HUES48 (cell line): ENCODE measurements around the gene DDAH1.

Experiments used
- H3K27ac ChIP-seq: one replicate; pipeline ENCODE4 v1.7.0; 2013; ENCODE audit warnings: low read depth, low read length, inconsistent platforms
- H3K27me3 ChIP-seq: 2 replicates; pipeline ENCODE4 v1.6.1; 2013; ENCODE audit warnings: mild to moderate bottlenecking, low read length; ENCODE audit not compliant: control insufficient read depth, insufficient read depth
- H3K36me3 ChIP-seq: 2 replicates; pipeline ENCODE4 v1.6.1; 2013; ENCODE audit warnings: low read length; ENCODE audit not compliant: control insufficient read depth, insufficient read depth
- H3K4me1 ChIP-seq: 2 replicates; pipeline ENCODE4 v1.6.1; 2013; ENCODE audit warnings: mild to moderate bottlenecking, low read length; ENCODE audit not compliant: control insufficient read depth, insufficient read depth
- H3K4me3 ChIP-seq: 2 replicates; pipeline ENCODE4 v1.5.1; 2013; ENCODE audit warnings: mild to moderate bottlenecking, low read depth, low read length
- H3K9ac ChIP-seq: 2 replicates; pipeline ENCODE4 v1.6.1; 2013; ENCODE audit warnings: mild to moderate bottlenecking, low read depth, low read length, moderate library complexity
- H3K9me3 ChIP-seq: 2 replicates; pipeline ENCODE4 v1.6.1; 2013; ENCODE audit warnings: low read length; ENCODE audit not compliant: control insufficient read depth, insufficient read depth

Gene DDAH1

DNA sequence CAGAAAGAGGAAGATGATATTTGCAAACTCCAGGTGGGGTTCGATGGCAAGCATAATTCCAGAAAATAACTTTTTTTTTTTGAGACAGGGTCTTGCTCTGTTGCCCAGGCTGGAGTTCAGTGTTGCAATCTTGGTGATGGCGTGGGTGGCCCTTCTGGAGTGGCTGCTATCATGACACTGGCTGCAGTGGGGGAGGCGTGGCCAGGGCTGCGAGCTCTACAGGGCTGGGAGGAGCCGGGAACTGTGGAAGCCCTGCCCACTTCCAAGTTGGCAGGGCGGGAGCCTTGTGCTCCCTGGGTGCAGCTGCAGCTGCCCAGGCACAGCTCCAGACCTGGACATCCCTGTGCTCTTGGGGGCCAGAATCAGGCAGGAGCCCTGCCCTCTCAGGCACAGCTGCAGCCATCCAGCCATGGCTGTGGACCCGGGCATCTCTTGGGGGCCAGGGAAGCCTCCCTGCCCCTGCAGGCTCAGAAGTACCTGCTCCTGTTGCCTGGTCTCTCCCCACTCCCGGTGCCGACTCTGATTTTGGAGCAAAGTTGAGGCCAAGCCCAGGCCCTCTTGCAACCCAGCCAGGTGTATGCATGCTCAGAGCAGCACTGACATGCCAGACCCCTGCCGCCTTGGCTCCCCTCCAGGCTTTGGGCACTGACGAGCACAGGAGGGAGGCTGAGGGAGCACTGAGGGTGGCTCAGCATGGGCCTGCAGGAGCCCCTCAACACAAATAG lies 181.3 kb downstream of the DDAH1 start:
- Histone ChIP-seq H3K27ac (no peak overlapping the region), H3K9ac (no peak overlapping the region), H3K36me3 (no peaks in the 10 kb centered on the region), H3K9me3 (no peaks in the 10 kb centered on the region), H3K4me3 (no peak overlapping the region), H3K27me3 (no peaks in the 10 kb centered on the region), H3K4me1 (peaks cover 12% of the 10 kb centered on the region)

DNA sequence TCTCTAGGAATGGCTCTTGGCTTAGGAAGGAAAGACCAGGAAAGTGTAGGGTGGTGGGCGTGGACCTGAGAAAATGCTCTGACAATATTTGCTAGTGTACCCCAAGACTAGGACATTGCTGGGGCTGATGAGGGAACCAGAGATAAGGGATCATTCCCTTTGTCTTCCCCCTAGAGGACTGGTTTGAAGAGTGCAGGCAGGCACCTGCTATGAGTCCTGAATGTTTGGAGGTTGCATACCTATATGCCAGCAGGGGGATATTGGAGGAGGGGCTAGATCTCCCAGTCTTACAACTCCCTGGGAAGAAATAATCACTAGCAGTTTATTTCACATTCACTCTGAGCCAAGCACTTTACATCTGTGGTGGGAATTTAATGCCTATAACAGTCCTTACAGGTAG lies 182.5 kb downstream of the DDAH1 start:
- Histone ChIP-seq H3K9ac (no peak overlapping the region), H3K9me3 (no peaks in the 10 kb centered on the region), H3K4me3 (no peak overlapping the region), H3K36me3 (no peaks in the 10 kb centered on the region), H3K27ac (no peak overlapping the region), H3K4me1 (peaks cover 12% of the 10 kb centered on the region), H3K27me3 (no peaks in the 10 kb centered on the region)

DNA sequence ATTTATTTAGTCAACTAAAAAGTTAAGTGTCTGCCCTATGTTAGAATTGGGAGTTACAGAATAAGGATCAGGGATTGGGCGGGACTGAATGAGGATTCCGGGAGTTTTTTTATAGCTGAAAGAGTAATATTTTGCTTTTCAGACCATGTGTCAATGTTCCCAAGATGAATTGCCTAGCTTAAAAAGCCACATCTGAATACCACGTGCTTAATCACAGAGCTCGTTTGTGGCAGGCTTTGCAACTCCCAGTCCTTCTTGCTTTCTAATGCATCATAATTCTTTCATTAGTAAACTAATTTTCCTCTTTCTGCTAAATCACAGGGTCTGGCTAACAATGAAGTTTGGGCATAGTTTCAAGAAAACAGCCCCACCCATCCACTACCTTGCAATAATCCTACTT lies 184.3 kb downstream of the DDAH1 start:
- no peak overlapping the region for H3K27ac ChIP-seq
- H3K9me3 ChIP-seq: no peaks in the 10 kb centered on the region
- no peak overlapping the region for H3K4me3 ChIP-seq
- H3K36me3 ChIP-seq: no peaks in the 10 kb centered on the region
- H3K27me3 ChIP-seq: no peaks in the 10 kb centered on the region
- H3K4me1 ChIP-seq: peaks cover 12% of the 10 kb centered on the region
- no peak overlapping the region for H3K9ac ChIP-seq

DNA sequence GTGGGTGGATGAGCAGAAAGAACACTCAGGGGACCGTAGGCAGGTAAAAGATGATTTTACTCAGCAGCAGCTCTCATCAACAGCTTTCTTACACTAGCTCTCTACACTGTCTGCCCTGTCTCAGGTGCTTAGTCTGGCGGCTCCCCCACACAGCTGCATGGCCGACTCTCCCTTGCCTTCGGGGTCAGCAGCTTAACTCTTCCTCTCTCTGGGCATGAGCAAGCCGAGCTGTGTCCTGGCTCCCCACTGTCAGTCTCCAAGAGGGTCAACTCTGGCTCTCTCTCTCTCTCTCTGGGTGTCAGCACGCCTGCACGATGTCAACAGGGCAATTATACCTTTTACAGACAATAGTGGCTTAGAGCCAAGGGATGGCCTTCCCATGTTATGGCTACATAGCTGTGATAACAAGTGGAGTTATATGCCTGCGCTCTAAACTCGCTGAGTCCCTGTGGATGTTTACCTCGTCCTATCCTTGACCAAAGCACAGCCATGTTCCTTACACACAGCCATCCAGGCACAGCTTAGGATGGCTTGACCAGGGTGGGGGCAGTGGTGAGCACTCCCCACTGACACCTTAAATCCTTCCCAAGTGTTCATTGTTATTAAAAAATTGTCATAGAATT lies 185.4 kb downstream of the DDAH1 start:
- Histone ChIP-seq H3K4me3 (no peak overlapping the region), H3K9me3 (no peaks in the 10 kb centered on the region), H3K36me3 (no peaks in the 10 kb centered on the region), H3K27ac (no peak overlapping the region), H3K27me3 (no peaks in the 10 kb centered on the region), H3K4me1 (peaks cover 18% of the 10 kb centered on the region), H3K9ac (no peak overlapping the region)

DNA sequence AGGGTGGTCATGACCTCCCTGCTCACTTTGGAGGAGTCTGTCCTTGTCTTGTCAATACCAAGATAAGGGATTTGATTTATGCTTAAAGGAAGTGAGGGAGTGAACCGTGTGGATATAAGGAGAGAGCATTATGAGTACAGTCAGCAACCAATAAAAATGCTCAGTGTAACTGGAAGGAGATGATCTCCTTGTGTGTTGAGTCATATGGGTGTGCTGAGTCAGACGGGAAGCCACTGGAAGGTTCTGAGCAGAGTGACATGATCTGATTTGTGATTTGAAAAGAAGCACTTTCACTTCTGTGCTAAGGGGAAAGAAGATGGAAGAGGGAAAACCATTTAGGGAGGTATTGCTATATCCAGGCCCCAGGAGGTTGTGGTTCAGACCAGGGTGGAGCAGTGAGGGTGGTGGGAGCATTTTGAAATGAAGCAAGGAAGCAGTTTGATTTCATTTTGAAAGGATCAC lies 186.1 kb downstream of the DDAH1 start:
- Histone ChIP-seq H3K4me1 (peaks cover 24% of the 10 kb centered on the region), H3K9me3 (no peaks in the 10 kb centered on the region), H3K27ac (no peak overlapping the region), H3K9ac (no peak overlapping the region), H3K27me3 (no peaks in the 10 kb centered on the region), H3K4me3 (no peak overlapping the region), H3K36me3 (no peaks in the 10 kb centered on the region)

DNA sequence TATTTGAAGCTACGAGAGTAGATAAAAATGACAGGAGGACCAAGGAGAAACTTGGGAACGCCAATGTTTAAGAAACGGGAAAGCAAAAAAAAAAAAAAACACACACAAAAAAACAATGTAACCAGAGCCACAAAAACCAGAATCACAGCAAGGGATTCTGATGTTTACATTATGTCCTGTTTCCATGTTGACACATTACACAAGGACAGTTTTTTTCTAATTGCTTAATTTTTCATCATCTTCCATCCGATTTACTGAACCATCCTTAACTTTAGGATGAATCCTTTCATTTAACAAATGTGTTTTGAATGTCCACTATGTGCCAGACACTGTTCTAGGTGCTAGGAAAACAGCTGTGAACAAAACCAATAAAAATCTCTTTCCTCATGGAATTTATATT lies 187.2 kb downstream of the DDAH1 start:
- no peak overlapping the region for H3K4me3 ChIP-seq
- H3K27ac ChIP-seq: no peak overlapping the region
- peaks cover 24% of the 10 kb centered on the region for H3K4me1 ChIP-seq
- no peak overlapping the region for H3K9ac ChIP-seq
- H3K36me3 ChIP-seq: peaks cover 3% of the 10 kb centered on the region; the same call in 1 of the 2 replicates
- no peaks in the 10 kb centered on the region for H3K9me3 ChIP-seq
- H3K27me3 ChIP-seq: no peaks in the 10 kb centered on the region

DNA sequence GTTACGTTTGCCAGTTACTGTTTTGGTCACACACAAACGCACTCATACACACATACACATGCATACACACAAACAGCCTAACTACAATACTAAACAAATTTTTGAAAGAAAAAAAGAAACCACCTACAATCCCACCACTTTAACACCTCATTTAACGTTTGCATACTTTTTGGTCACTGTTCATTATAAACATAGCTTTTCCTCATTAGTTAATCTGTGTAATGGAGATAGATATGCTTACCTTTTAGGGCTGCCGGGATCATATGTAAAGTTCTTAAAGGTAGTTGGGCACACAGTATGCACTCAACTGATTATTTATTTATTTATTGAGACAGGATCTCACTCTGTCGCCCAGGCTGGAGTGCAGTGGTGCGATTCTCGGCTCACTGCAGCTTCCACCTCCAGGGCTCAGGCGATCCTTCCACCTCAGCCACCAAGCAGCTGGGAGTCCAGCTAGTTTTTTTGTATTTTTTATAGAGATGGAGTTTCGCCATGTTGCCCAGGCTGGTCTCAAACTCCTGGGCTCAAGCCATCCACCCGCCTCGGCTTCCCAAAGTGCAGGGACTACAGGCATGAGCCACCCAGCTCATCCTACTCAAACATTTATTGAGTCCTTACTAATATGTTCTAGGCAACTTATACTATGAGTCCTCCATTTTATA lies 187.8 kb downstream of the DDAH1 start:
- Histone ChIP-seq H3K9ac (no peak overlapping the region), H3K27me3 (no peaks in the 10 kb centered on the region), H3K36me3 (peaks cover 7% of the 10 kb centered on the region; the same call in 1 of the 2 replicates), H3K27ac (peak overlapping the region; percentile 96), H3K4me3 (peak overlapping the region; percentile 83), H3K9me3 (no peaks in the 10 kb centered on the region), H3K4me1 (peaks cover 20% of the 10 kb centered on the region)

DNA sequence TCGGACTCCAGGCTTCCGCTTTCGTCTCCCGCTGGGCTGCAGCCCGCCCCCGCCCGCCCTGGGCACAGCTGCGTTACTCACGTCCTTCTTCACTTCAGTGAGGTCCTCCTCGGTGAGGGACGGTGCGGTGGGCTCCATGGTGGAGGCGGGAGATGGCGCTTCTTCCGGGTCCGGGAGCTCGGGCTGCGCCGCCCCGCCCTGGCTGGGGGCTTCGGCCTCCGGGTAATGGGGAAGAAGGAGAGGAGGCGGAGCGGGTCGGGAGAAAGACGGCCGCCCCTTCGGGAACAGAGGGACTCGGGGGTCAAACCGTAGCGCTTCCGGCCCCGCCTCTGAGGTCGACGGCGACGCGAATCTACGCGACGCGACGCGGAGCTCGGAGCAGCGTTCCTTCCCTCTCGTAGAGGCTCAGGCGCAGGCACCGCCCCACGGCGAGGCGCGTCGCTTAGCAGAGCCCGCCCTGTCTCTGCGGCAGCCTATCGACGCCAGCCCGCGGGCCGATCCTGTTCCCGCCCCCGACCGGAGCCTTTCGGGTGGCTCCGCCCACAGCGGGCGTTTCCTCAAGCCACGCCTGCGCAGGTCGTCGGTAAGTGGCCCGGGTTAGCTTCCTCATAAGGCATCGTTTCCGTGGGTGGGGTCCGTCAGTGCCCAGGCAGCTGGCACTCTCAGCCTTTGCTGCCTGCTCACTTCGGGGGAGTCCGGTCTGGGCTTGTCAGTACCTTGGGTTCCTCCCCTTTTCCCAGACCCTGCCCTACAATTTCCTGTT lies 188.6 kb downstream of the DDAH1 start, which contains the start of gene BCL10:
Gene BCL10 (minus strand): TSS at position 418 of the 763 bp plus-strand sequence. CDS start 280 bp downstream, at position 138.
- peak within 1 kb of the TSS; percentile 62 for H3K9ac ChIP-seq
- H3K4me3 ChIP-seq: peak within 1 kb of the TSS; percentile 83
- no peaks in the 10 kb centered on the region for H3K9me3 ChIP-seq
- H3K27ac ChIP-seq: peak within 1 kb of the TSS; percentile 96
- peaks cover 19% of the 10 kb centered on the region; the same call in 1 of the 2 replicates for H3K4me1 ChIP-seq
- peaks cover 13% of the 10 kb centered on the region for H3K36me3 ChIP-seq
- H3K27me3 ChIP-seq: no peaks in the 10 kb centered on the region

DNA sequence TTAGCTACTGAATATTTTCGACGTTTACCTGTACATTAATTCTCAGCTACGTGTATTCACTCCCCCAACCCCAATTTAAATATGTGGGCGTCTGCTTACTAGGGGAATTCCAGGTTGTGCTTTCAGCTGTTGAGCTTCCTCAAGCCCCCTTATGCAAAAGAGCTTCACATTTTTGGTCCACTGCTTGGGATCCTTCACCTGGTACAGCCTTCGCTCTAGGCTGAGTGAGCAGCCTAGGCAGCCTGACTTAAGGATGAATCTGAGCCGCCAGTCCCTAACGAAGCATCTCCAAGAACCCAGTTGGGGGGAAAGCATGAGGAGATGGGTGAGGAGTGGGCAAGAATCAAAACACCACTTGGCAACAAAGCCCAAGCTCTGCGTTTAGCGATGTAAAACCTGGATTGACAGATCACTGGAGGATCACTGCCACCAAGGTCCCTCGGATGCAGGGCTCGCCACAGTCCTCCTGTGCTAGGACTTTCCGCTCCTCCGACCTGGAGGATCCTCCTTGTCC lies 189.2 kb downstream of the DDAH1 start:
- H3K9me3 ChIP-seq: no peaks in the 10 kb centered on the region
- H3K4me1 ChIP-seq: peaks cover 19% of the 10 kb centered on the region; the same call in 1 of the 2 replicates
- peak overlapping the region; percentile 96 for H3K27ac ChIP-seq
- peak overlapping the region; percentile 83 for H3K4me3 ChIP-seq
- peaks cover 20% of the 10 kb centered on the region for H3K36me3 ChIP-seq
- peak overlapping the region; percentile 62 for H3K9ac ChIP-seq
- no peaks in the 10 kb centered on the region for H3K27me3 ChIP-seq

DNA sequence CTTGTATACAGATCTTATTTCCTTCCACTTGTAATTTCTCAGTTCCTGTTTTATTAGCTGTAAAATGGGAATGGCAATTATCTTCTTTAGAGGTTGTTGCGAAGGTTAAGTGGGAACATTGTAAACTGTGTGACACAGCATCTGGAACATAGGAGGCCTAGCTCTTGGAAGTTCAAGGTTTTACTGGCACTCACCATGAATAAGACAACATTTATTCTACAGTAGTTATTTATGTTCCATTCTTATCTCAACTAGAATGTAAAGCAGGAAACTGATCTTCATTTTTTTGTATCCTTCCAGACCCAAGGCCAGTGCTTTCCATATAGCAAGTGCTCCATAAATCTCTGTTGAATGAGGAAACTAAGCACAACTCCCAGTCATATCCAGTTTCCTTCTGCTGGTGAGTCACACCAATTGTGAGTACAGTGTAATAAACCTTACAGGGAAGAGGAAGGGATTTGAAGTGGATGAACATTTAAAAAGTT lies 189.9 kb downstream of the DDAH1 start:
- Histone ChIP-seq H3K9ac (no peak overlapping the region), H3K4me3 (peak overlapping the region; percentile 83), H3K9me3 (no peaks in the 10 kb centered on the region), H3K4me1 (peaks cover 16% of the 10 kb centered on the region; the same call in 1 of the 2 replicates), H3K27me3 (no peaks in the 10 kb centered on the region), H3K27ac (no peak overlapping the region), H3K36me3 (peaks cover 27% of the 10 kb centered on the region)
